Sigmoid colon (tissue), 7 donors: Measurements from ENCODE around the gene DIS3L2. TPM values are rescaled to one million over a fixed set of nuclear protein-coding genes. Genes with fewer than 3 reads are reported as not detected.
"Not testable (repeated sequence)": the region's sequence is repeated elsewhere in the genome, so short reads cannot be mapped to it uniquely, and the experiment has no call there.

Experiments
- DNase-seq: peaks from one replicate; pipeline ENCODE4 v3.0.0-alpha.2; 2019
- H3K27ac ChIP-seq, 4 donors: fragments of 200-600 bp; sonication (generic); one replicate each; pipeline ENCODE4 v1.5.1; 2016 to 2019; ENCODE audit warnings: mild to moderate bottlenecking in 1 of 4
- H3K27me3 ChIP-seq, 3 donors: fragments of 200-600 bp; sonication (generic); one replicate each; pipeline ENCODE4 v1.5.1; 2019; ENCODE audit warnings: mild to moderate bottlenecking in 1 of 3
- H3K36me3 ChIP-seq, 4 donors: fragments of 200-600 bp; sonication (generic); one replicate each; pipeline ENCODE4 v1.5.1; 2016 to 2019
- H3K4me1 ChIP-seq, 4 donors: fragments of 200-600 bp; sonication (generic); one replicate each; pipeline ENCODE4 v1.5.1; 2017 to 2019
- H3K4me3 ChIP-seq, 4 donors: fragments of 200-600 bp; sonication (generic); one replicate each; pipeline ENCODE4 v1.5.1; 2017 to 2019; ENCODE audit warnings: mild to moderate bottlenecking in 2 of 4, moderate library complexity in 1 of 4
- H3K9me3 ChIP-seq, 4 donors: fragments of 200-600 bp in 3 of 4; sonication (generic) in 3 of 4; one replicate each; pipeline versions ENCODE4 v1.5.1 to v1.6.1; 2013 to 2019
- CTCF ChIP-seq, 4 experiments: fragments of 450-650 bp in 3 of 4; fragments of 200-600 bp in 1 of 4; IDR thresholded peaks; one replicate each; pipeline ENCODE4 v1.5.1; 2016 to 2019; ENCODE audit warnings: antibody characterized with exemption in 4 of 4, mild to moderate bottlenecking in 3 of 4, moderate library complexity in 2 of 4
- EP300 ChIP-seq, 4 donors: sonication (generic); formaldehyde crosslinking; IDR thresholded peaks; one replicate each; pipeline ENCODE4 v1.6.1; 2017; ENCODE audit warnings: antibody characterized with exemption in 4 of 4
- POLR2A ChIP-seq, 2 donors: fragments of 450-650 bp; IDR thresholded peaks; one replicate each; pipeline ENCODE4 v1.6.1; 2016; ENCODE audit warnings: antibody characterized with exemption in 2 of 2, mild to moderate bottlenecking in 2 of 2, moderate library complexity in 2 of 2
- POLR2AphosphoS5 ChIP-seq, 4 donors: sonication (generic); formaldehyde crosslinking; IDR thresholded peaks; one replicate each; pipeline ENCODE4 v1.6.1; 2017; ENCODE audit warnings: antibody characterized with exemption in 4 of 4
- WGBS, 2 donors: extraction: QIAGEN DNeasy Blood & Tissue Kit; methylation state at CpG; one replicate each; pipeline ENCODE4 v1.1.7; 2013; 5-methylcytosine and 5-hydroxymethylcytosine counted together
- intact Hi-C: fragments of 100-400 bp; cut with DNase I; formaldehyde crosslinking; loops from one replicate; pipeline ENCODE4 v1.15.1; 2023
- polyA plus RNA-seq, 3 donors: library from polyadenylated mRNA; stranded (reverse); fragments of 200-250 nt; gene quantifications; one replicate each; pipeline ENCODE4 v1.2.3, GENCODE V29; 2013
- total RNA-seq, 4 donors: library from RNA; depleted of rRNA; stranded (reverse); fragments of >200 nt; gene quantifications; one replicate each; pipeline ENCODE4 v1.1.0, GENCODE V29; 2016
- donor health status: healthy with polysubstance abuse.
- donor health status: Bipolar disorder and iron deficiency.
- donor health status: healthy.

DIS3L2 gene
- total and polyA plus RNA-seq, 7 donors: 8.8 to 37.9 (median 22.5) TPM

GRCh38 chr2:232326274-232327104 is 365.0 kb downstream of the DIS3L2 start:
- not testable (repeated sequence) for H3K27ac ChIP-seq, H3K9me3 ChIP-seq, H3K4me1 ChIP-seq, H3K27me3 ChIP-seq, H3K36me3 ChIP-seq, H3K4me3 ChIP-seq
- 61 to 63% methylated on average over 11 of the region's 12 CpGs for WGBS, 2 donors
- intact Hi-C loops: loop anchor here (2.0 to 10.0 kb wide), 2 partner anchors 182 to 402 kb away; no protein-coding TSS in a partner anchor
- peak; percentile 53 for DNase-seq
- TF ChIP-seq CTCF (IDR thresholded peaks at IDR 0.05): peak in 1 of 4 experiments; percentile 55

GRCh38 chr2:232327105-232328031 is 365.9 kb downstream of the DIS3L2 start:
- no peak for TF ChIP-seq POLR2A (IDR thresholded peaks at IDR 0.05)
- TF ChIP-seq CTCF (IDR thresholded peaks at IDR 0.05): peak; percentile 57 to 76 (median 72)
- no peak for TF ChIP-seq POLR2AphosphoS5 (IDR thresholded peaks at IDR 0.05)
- no peak for TF ChIP-seq EP300 (IDR thresholded peaks at IDR 0.05)
- H3K27me3 ChIP-seq: no peaks in the 10 kb centered on the region
- H3K27ac ChIP-seq: no peak overlapping the region
- peak; percentile 72 for DNase-seq
- no peaks in the 10 kb centered on the region for H3K36me3 ChIP-seq
- no peaks in the 10 kb centered on the region for H3K4me1 ChIP-seq
- H3K9me3 ChIP-seq: no peaks in the 10 kb centered on the region
- intact Hi-C loops: loop anchor here (2.0 to 10.0 kb wide), 2 partner anchors 183 to 403 kb away; no protein-coding TSS in a partner anchor
- 58 to 62% methylated on average over 12 of the region's 12 CpGs for WGBS, 2 donors
- no peak overlapping the region for H3K4me3 ChIP-seq

- H3K4me3 ChIP-seq: no peak overlapping the region
- H3K9me3 ChIP-seq: no peaks in the 10 kb centered on the region
- WGBS, 2 donors: 76 to 90% methylated on average over 2 of the region's 2 CpGs
- no peaks in the 10 kb centered on the region for H3K4me1 ChIP-seq
- no peaks in the 10 kb centered on the region for H3K36me3 ChIP-seq
- H3K27ac ChIP-seq: no peak overlapping the region
- no peak for TF ChIP-seq EP300 (IDR thresholded peaks at IDR 0.05)
- no peak for TF ChIP-seq POLR2A (IDR thresholded peaks at IDR 0.05)
- no peak for TF ChIP-seq CTCF (IDR thresholded peaks at IDR 0.05)
- TF ChIP-seq POLR2AphosphoS5 (IDR thresholded peaks at IDR 0.05): no peak
- DNase-seq: peak; percentile 50
- intact Hi-C loops: loop anchor here (10.0 kb wide), 1 partner anchor 183 kb away; no protein-coding TSS in a partner anchor
- H3K27me3 ChIP-seq: no peaks in the 10 kb centered on the region
These were observed 366.5 kb downstream of the DIS3L2 start for GRCh38 chr2:232328032-232328422.

- WGBS, 2 donors: 91 to 96% methylated on average over 14 of the region's 14 CpGs
- no peaks in the 10 kb centered on the region for H3K9me3 ChIP-seq
- TF ChIP-seq POLR2AphosphoS5 (IDR thresholded peaks at IDR 0.05) (no peak), POLR2A (IDR thresholded peaks at IDR 0.05) (no peak), CTCF (IDR thresholded peaks at IDR 0.05) (no peak), EP300 (IDR thresholded peaks at IDR 0.05) (no peak)
- H3K27me3 ChIP-seq: no peaks in the 10 kb centered on the region
- no peak overlapping the region for H3K4me3 ChIP-seq
- intact Hi-C loops: loop anchor here (10.0 kb wide), 1 partner anchor 184 kb away; no protein-coding TSS in a partner anchor
- no peak overlapping the region for H3K27ac ChIP-seq
- H3K4me1 ChIP-seq: no peaks in the 10 kb centered on the region
- DNase-seq: peak; percentile 46
- peaks cover 0 to under 1% (median 0%) of the 10 kb centered on the region in 4 donors for H3K36me3 ChIP-seq
These were observed 367.3 kb downstream of the DIS3L2 start for GRCh38 chr2:232328516-232329460.
